Mesenchymal stem cell (in vitro differentiated cells and primary cell): Measurements from ENCODE around the gene CIDEC.
"Not testable (repeated sequence)": the region's sequence is repeated elsewhere in the genome, so short reads cannot be mapped to it uniquely, and the experiment has no call there.

Experiments used
- DNase-seq: peaks from one replicate; pipeline ENCODE4 v3.0.0-alpha.2; 2013
- H2AFZ ChIP-seq: one replicate; pipeline ENCODE4 v1.6.1; 2013; ENCODE audit warnings: low read depth, mild to moderate bottlenecking, control low read depth, inconsistent platforms, low read length, moderate library complexity
- H2AK5ac ChIP-seq: 2 replicates; pipeline ENCODE4 v1.6.1; 2013; ENCODE audit warnings: low read length, moderate library complexity, mild to moderate bottlenecking, inconsistent platforms; ENCODE audit not compliant: severe bottlenecking
- H2BK120ac ChIP-seq: one replicate; pipeline ENCODE4 v1.6.1; 2013; ENCODE audit warnings: low read depth, mild to moderate bottlenecking, inconsistent platforms, low read length, moderate library complexity
- H2BK12ac ChIP-seq, 2 experiments: one replicate each; pipeline ENCODE4 v1.6.1; 2013; ENCODE audit warnings: inconsistent platforms in 2 of 2, low read length in 2 of 2, mild to moderate bottlenecking in 2 of 2, moderate library complexity in 2 of 2, control low read depth in 1 of 2
- H2BK15ac ChIP-seq: one replicate; pipeline ENCODE4 v1.6.1; 2013; ENCODE audit warnings: mild to moderate bottlenecking, low read depth, inconsistent platforms; ENCODE audit not compliant: poor library complexity, severe bottlenecking
- H2BK5ac ChIP-seq: 2 replicates; pipeline ENCODE4 v1.6.1; 2013; ENCODE audit warnings: low read depth, mild to moderate bottlenecking, low read length, control low read depth, inconsistent platforms; ENCODE audit not compliant: poor library complexity, severe bottlenecking
- H3K14ac ChIP-seq, 2 experiments: one replicate each; pipeline ENCODE4 v1.6.1; 2013; ENCODE audit warnings: inconsistent platforms in 2 of 2, low read length in 2 of 2, control low read depth in 1 of 2, mild to moderate bottlenecking in 1 of 2, moderate library complexity in 1 of 2
- H3K18ac ChIP-seq, 2 experiments: one replicate each; pipeline ENCODE4 v1.6.1; 2013; ENCODE audit warnings: inconsistent platforms in 2 of 2, low read length in 2 of 2, control low read depth in 1 of 2, low read depth in 1 of 2, mild to moderate bottlenecking in 1 of 2
- H3K23ac ChIP-seq, 2 experiments: one replicate each; pipeline ENCODE4 v1.6.1; 2013; ENCODE audit warnings: inconsistent platforms in 2 of 2, low read length in 2 of 2, mild to moderate bottlenecking in 2 of 2, moderate library complexity in 2 of 2, control low read depth in 1 of 2
- H3K27ac ChIP-seq: 2 replicates; pipeline ENCODE4 v1.5.1; 2013; ENCODE audit warnings: mild to moderate bottlenecking, moderate library complexity, low read length, control low read depth, inconsistent platforms; ENCODE audit not compliant: poor library complexity, severe bottlenecking
- H3K27me3 ChIP-seq, 2 experiments: 2 replicates each; pipeline versions ENCODE4 v1.6.1 to v1.7.0; 2013; ENCODE audit warnings: low read length in 2 of 2, mild to moderate bottlenecking in 2 of 2, moderate library complexity in 2 of 2, control low read depth in 1 of 2, inconsistent platforms in 1 of 2; ENCODE audit not compliant: control insufficient read depth in 1 of 2, insufficient read depth in 1 of 2
- H3K36me3 ChIP-seq, 2 experiments: 2 replicates each; pipeline versions ENCODE4 v1.6.1 to v1.7.0; 2013; ENCODE audit warnings: low read length in 2 of 2, control low read depth in 1 of 2, inconsistent platforms in 1 of 2, low read depth in 1 of 2, mild to moderate bottlenecking in 1 of 2; ENCODE audit not compliant: insufficient read depth in 2 of 2, control insufficient read depth in 1 of 2
- H3K4ac ChIP-seq, 2 experiments: one replicate each; pipeline ENCODE4 v1.6.1; 2013; ENCODE audit warnings: inconsistent platforms in 2 of 2, low read length in 2 of 2, mild to moderate bottlenecking in 2 of 2, moderate library complexity in 2 of 2, control low read depth in 1 of 2, low read depth in 1 of 2
- H3K4me1 ChIP-seq: 2 replicates; pipeline ENCODE4 v1.6.1; 2013; ENCODE audit warnings: low read depth, low read length, control low read depth; ENCODE audit not compliant: control insufficient read depth, insufficient read depth
- H3K4me2 ChIP-seq: 2 replicates; pipeline ENCODE4 v1.6.1; 2013; ENCODE audit warnings: low read length, mild to moderate bottlenecking, inconsistent platforms; ENCODE audit not compliant: poor library complexity, severe bottlenecking
- H3K4me3 ChIP-seq, 2 experiments: 2 replicates each; pipeline versions ENCODE4 v1.5.1 to v1.7.0; 2013; ENCODE audit warnings: low read length in 2 of 2, mild to moderate bottlenecking in 2 of 2, control low read depth in 1 of 2, low read depth in 1 of 2; ENCODE audit not compliant: insufficient read depth in 1 of 2
- H3K79me1 ChIP-seq: replicated peaks from 2 replicates; pipeline ENCODE4 v1.6.1; 2013; ENCODE audit warnings: mild to moderate bottlenecking, control low read depth, low read length, inconsistent platforms; ENCODE audit not compliant: poor library complexity, severe bottlenecking
- H3K9ac ChIP-seq: 2 replicates; pipeline ENCODE4 v1.7.0; 2013; ENCODE audit warnings: mild to moderate bottlenecking, low read length, moderate library complexity
- H3K9me3 ChIP-seq: 2 replicates; pipeline ENCODE4 v1.7.0; 2013; ENCODE audit warnings: mild to moderate bottlenecking, low read length; ENCODE audit not compliant: control insufficient read depth
- H4K8ac ChIP-seq: one replicate; pipeline ENCODE4 v1.6.1; 2013; ENCODE audit warnings: inconsistent platforms, mild to moderate bottlenecking, low read length, moderate library complexity
- H4K91ac ChIP-seq: one replicate; pipeline ENCODE4 v1.6.1; 2013; ENCODE audit warnings: mild to moderate bottlenecking, low read length, inconsistent platforms
- WGBS: methylation state at CpG from one replicate; pipeline ENCODE4 v1.1.7; 2013; ENCODE audit warnings: mixed read lengths; 5-methylcytosine and 5-hydroxymethylcytosine counted together

Gene CIDEC

DNA sequence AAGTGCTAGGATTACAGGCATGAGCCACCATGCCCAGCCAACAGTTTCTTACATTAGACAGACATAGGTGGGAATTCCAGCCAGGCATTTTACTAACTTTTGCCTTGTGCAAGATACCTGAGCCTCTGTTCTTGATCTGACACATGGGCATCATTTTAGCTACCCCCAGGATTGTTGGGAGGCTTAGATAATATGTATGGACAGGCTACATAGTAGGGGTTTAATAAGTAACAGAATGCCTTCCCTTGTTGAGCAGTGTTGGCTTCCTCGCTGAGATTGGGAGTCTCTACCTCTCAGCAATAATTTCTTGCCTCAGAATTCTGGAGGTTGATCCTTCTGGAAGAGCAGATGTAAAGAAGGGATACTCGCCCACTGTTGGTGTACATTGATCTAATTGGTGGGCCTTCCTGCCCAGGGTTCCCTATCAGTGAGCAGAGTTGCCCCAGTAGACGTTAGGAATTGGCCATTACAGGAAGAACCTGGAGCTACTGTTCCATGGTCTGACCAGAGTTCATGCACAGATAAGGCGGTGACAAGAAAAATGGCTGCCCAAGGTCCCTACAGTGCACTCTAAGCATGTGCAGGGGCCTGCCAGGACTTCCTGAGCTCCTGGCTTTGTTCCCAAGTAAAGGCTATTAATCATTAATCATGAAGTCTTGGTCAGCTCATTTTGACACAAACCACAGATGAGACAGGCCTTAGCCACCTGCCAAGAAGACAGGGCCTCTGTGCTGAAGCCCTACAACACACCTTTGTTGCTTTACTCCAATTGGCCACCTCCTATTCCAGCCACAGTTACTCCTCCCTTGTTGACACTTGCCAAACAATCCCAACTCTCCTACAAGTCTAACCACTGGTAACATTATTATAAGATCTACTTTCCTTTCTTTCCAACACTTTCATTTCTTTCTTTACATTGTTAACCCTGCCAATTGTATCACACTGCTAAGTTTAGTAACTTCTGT, 17.6 kb upstream of the CIDEC start:
- Histone ChIP-seq H3K9me3 (no peaks in the 10 kb centered on the region), H2AFZ (no peak overlapping the region), H3K4me2 (peak overlapping the region; percentile 47), H3K9ac (no peak overlapping the region), H2BK12ac (no peak overlapping the region), H4K8ac (peak overlapping the region; percentile 47), H4K91ac (no peak overlapping the region), H3K14ac (no peak overlapping the region), H2BK120ac (no peak overlapping the region), H3K27me3 (no peaks in the 10 kb centered on the region), H3K23ac (no peak overlapping the region), H2BK5ac (peak overlapping the region; percentile 89), H3K4me1 (peaks cover 21% of the 10 kb centered on the region), H3K36me3 (peaks cover 6 to 17% of the 10 kb centered on the region in 2 experiments), H3K4me3 (no peak overlapping the region), H3K79me1 (peaks cover 12% of the 10 kb centered on the region), H3K18ac (no peak overlapping the region), H2BK15ac (no peak overlapping the region), H3K4ac (no peak overlapping the region), H2AK5ac (peak overlapping the region; percentile 97), H3K27ac (peak overlapping the region; percentile 99)
- DNase-seq = peak; percentile 22
- 79% methylated on average over 4 of the region's 4 CpGs for WGBS

DNA sequence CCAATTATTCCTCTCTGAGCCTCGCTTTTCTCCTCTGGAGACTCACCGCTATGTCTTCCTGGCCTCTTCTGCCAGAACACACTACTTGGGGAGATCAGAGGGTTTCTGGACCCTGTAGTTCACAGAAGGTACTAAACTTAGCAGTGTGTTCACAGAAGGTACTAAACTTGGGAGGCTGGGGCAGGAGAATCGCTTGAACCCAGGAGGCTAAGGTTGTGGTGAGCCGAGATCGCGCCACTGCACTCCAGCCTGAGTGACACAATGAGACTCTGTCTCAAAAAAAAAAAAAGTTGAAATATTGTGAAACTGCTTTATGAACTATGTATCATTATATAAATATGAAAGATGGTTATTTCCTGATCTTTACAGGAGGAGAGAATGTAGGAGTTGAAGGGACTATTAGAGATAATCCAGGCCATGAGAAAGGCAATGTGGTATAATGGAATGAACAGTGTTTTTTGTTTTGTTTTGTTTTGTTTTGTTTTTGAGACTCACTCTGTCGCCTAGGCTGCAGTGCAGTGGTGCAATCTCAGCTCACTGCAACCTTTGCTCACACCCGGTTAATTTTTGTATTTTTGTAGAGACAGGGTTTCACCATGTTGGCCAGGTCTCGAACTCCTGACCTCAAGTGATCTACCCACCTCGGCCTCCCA, 16.8 kb upstream of the CIDEC start:
- not testable (repeated sequence) for H3K18ac ChIP-seq, H2BK15ac ChIP-seq, H4K91ac ChIP-seq, H2BK5ac ChIP-seq, H3K27me3 ChIP-seq, H2BK12ac ChIP-seq, H2AFZ ChIP-seq, H3K9ac ChIP-seq, H3K9me3 ChIP-seq, H2BK120ac ChIP-seq, H4K8ac ChIP-seq, H3K14ac ChIP-seq, H3K23ac ChIP-seq, H3K4ac ChIP-seq, H3K4me3 ChIP-seq, H3K4me2 ChIP-seq
- WGBS = 97% methylated on average over 9 of the region's 10 CpGs
- Histone ChIP-seq H3K4me1 (peaks cover 18% of the 10 kb centered on the region), H3K79me1 (peaks cover 14% of the 10 kb centered on the region), H3K27ac (peak overlapping the region; percentile 99), H3K36me3 (peaks cover 7 to 22% of the 10 kb centered on the region in 2 experiments), H2AK5ac (peak overlapping the region; percentile 74)
- peak; percentile 62 for DNase-seq

DNA sequence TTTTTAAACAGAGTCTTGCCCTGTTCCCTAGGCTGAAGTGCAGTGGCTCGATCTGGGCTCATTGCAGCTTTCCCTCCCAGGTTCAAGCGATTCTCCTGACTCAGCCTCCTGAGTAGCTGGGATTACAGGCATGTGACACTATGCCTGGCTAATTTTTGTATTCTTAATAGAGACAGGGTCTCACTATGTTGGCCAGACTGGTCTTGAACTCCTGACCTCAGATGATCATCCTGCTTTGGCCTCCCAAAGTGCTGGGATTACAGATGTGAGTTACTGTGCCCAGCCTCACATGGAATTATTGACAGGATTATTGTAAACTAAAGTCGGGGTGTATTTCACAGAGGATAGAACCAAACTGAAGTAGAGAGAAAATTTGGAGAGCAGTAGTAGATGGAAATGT, 15.7 kb upstream of the CIDEC start:
- 90% methylated on average over 3 of the region's 3 CpGs for WGBS
- not testable (repeated sequence) for H3K4me3 ChIP-seq, H4K8ac ChIP-seq, H3K9ac ChIP-seq, H3K23ac ChIP-seq, DNase-seq, H3K4me2 ChIP-seq, H3K18ac ChIP-seq, H2AFZ ChIP-seq, H2BK12ac ChIP-seq, H3K4ac ChIP-seq, H3K27ac ChIP-seq, H2BK5ac ChIP-seq, H3K14ac ChIP-seq, H3K27me3 ChIP-seq, H2BK120ac ChIP-seq, H2BK15ac ChIP-seq, H2AK5ac ChIP-seq, H3K9me3 ChIP-seq, H4K91ac ChIP-seq
- peaks cover 14% of the 10 kb centered on the region for H3K79me1 ChIP-seq
- H3K4me1 ChIP-seq = peaks cover 18% of the 10 kb centered on the region
- peaks cover 7 to 25% of the 10 kb centered on the region in 2 experiments for H3K36me3 ChIP-seq

DNA sequence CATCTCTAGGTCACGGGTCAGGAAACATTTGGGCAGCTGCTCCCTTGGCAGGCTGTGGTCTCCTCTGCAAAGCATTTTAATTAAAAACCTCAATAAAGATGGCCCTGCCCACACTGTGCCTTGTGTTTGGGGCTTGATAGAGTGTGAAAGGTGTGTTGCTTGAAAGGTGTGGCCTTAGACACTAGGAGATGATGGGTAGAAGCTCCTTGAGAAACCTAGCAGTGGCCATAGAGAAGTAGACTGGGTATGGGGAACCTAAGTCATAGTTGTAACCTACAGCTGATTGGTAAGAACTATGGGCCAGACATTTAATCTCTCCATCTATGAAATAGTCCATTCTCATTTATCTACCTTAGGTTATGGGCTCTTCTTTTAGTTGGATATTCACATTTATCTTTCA, 13.7 kb upstream of the CIDEC start:
- Histone ChIP-seq H3K4me1 (peaks cover 17% of the 10 kb centered on the region), H2AFZ (no peak overlapping the region), H3K36me3 (peaks cover 7 to 25% of the 10 kb centered on the region in 2 experiments), H3K27me3 (no peaks in the 10 kb centered on the region), H3K27ac (peak overlapping the region; percentile 30), H3K4me2 (no peak overlapping the region), H4K8ac (no peak overlapping the region), H3K79me1 (peaks cover 12% of the 10 kb centered on the region), H4K91ac (no peak overlapping the region), H2BK12ac (no peak overlapping the region), H3K14ac (no peak overlapping the region), H2BK15ac (no peak overlapping the region), H2AK5ac (peak overlapping the region; percentile 82), H3K9me3 (no peaks in the 10 kb centered on the region), H3K4ac (no peak overlapping the region), H3K23ac (no peak overlapping the region), H3K9ac (peak overlapping the region; percentile 43), H2BK120ac (no peak overlapping the region), H2BK5ac (no peak overlapping the region), H3K4me3 (peak overlapping the region in 1 of 2 experiments; percentile 36), H3K18ac (no peak overlapping the region)
- WGBS = 86% methylated on average over 1 of the region's 1 CpG
- DNase-seq = no peak
